HG02678 (cell line): ENCODE data around the gene FZR1.

Source experiments
- ATAC-seq: cut with Tn5 transposase; IDR thresholded peaks from one replicate; pipeline ENCODE4 v1.9.1; 2021; ENCODE audit warnings: mild to moderate bottlenecking, moderate library complexity; ENCODE audit not compliant: unreplicated experiment

The FZR1 gene

DNA sequence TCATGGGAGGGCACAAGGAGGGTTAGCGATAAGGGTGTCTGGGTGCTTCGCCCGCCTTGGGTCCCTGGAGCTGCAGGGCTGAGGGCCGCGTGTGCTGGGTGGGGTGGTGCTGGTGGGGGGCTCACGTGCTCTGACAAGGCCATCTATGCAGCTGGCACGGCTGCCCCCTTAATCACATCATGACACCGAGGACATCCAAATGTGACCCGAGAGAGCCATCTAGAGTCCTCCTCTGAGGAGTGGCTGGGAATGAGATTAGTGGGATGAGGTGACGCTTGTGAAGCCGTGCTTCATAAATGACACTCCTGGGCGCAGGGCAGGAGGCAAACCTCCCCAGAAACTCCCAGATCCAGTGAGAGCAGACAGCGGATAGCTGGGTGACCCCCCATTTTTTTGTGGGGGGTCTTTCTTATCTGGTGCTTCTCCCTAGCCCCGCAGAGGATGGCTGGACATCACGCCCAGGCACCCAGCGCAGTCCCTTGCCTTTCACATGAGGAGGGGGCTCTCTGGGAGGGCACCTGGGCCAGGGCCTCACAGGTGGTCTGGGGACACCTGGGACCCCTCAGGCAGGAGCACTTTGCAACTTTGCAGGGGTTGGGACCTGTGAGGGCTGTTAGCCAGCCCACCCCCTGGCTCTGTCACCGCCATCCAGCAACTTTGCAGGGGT, 6.6 kb downstream of the FZR1 start:
- no peak for ATAC-seq

DNA sequence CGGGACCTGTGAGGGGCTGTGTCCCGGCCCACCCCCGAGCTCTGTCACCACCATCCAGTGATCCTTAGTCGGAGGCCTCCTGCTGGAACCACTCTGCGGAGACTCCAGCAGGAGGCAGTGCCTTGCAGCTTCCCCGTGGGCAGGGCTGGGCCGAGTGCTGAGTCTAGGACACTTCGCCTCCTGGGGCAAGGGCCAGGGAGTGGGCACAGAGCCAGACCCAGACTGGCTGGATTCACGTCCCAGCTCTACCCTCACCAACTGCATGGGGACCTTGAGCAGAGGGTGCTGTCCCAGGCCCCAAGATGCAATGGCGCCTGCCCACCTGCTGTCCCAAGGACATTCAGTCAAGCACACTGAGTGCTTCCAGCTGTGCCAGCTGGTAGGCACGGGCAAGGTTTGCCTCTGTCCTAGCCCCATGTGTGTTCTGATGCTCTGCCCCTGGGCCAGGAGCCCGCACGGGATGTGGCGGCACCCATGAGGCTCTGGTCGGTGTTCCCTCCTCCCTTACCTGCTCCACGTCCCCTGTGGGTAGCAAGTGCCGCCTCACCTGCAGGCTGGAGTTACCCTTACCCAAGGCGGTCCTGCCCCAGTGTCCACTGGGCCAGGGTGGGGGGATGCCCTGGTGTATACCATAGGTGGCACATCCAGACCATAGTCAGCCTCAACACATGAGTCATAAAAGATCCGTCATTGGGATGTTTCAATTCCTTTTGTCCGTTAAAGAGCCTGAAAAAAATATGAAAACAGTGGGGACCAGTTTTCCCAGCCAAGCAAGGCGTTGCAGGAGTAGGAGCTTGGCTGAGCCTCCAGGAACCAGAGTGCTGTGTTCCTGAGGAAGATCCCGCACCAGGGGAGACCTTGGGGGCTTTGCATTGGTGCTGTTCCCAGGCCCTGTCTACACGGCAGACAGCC, 7.4 kb downstream of the FZR1 start:
- no peak for ATAC-seq

DNA sequence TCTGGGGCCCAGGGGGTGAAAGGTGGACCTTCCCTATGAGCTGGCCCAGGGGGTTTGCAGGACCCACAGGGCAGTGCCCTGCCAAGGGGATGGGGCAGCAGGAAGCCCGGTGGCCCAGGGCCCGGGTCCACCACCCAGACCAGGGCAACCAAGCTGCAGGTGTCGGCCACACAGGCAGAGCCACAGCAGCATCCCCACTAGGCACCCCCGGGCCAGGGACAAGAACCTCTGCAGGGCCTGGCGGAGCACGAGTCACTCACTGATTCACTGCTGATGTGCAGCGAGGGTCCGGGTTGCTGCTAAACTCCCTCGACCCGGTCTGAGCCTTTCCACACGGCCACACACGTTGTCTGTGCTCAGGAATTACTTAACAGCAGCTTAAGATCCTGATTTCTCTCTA, 8.8 kb downstream of the FZR1 start:
- no peak for ATAC-seq

GRCh38 chr19:3515891-3516422, 9.8 kb downstream of the FZR1 start:
- no peak for ATAC-seq

DNA sequence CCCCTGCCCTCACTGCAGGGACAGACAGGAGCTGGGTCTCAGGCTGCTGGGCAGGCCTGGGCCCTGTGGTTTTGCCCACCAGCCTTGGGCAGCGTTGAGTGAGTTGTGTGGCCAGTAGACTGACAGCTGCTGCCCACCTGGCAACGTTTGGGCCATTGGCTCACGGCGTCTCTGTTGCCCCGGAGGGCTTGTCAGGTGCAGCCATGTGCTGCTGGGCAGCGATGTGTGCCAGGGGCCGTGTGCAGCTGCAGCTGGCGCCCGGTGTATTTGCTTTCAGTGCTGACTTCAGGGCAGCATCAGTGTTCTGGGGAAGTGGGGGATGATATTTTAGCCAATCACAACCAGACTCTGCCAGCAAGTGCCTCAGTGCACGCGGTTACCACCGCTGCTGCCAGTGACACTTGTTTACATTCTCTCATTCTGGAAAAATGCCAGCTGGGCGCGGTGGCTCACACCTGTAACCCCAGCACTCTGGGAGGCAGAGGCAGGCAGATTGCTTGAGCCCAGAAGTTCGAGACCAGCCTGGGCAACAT, 10.6 kb downstream of the FZR1 start:
- ATAC-seq = no peak

DNA sequence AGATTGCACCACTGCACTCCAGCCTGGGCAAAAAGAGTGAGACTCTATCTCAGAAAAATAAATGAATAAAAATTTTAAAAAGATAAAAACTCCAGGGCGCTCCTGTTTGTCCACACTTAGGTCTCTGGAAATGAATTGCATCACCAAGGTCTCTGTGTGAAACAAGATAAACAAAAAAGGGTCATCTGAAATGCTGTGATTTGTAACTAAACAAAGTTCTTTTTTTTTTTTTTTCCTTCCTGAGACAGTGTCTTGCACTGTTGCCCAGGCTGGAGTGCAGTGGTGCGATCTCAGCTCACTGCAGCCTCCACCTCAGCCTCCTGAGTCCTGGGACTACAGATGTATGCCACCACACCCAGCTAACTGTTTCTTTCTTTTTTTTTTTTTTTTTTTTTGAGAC, 11.5 kb downstream of the FZR1 start:
- no peak for ATAC-seq

- ATAC-seq = no peak
Observed at GRCh38 chr19:3518255-3518654, 12.1 kb downstream of the FZR1 start.

- ATAC-seq = no peak
Observed at GRCh38 chr19:3518659-3519058, 12.5 kb downstream of the FZR1 start.

GRCh38 chr19:3519126-3519525, 13.0 kb downstream of the FZR1 start:
- no peak for ATAC-seq

DNA sequence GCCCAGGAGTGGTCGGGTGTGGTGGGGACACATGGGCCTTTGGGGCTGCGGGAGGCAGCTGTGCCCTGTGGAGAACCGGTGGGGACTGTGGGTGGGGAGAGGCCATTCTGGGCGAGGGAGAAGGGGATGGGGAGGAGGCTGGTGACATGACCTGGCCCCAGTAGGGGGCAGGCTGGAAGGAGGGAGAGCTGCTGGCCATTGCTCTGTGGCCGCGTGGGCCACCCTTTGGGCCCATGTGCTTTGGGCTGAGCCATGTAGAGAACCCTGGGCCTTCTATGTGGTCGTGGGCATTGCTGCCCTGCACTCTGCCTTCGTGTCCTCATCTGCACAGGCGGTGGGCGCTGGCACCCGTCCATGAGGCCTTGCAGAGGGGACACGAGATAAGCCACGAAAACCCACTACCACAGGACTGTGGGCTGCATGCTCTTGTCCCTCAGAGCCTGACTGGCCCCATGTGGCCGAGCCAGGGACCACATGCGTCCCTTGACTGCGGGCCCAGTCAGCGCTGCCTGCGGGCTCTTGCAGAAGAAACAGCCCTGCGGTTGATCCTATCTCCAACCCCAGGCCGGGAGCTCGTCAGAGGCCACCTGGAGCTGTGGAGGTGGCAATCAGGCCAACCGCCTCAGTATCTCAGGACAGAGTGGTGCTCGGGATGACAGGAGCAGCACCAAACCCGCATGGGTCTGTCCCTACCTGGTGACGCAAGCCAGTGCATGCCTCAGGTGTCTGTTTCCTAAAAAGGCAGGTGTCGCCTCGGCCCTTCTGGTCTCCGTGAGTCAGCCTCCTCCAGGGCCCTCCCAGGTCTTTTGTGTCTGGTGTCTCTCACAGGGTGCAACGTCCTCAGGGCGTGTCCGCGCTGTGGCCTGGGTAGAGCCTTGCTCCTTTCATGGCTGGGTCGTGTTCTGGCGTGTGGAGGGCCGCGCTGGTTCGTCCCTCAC, 14.3 kb downstream of the FZR1 start:
- no peak for ATAC-seq

DNA sequence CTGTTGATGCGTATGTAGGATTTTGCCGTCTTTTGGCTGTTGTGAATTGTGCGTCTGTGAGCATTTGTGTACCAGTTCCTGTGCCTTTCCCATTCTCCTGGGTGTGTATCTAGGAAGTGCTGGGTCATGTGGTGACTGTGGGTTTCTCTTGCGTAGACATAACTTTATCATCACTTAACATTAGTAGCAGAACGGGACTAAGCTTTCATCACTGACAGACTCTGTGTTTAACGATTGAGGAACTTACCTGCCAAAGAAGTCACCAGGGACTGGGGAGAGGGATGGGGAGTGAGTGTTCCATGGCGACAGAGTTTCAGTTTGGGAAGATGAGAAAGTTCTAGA, 15.0 kb downstream of the FZR1 start:
- no peak for ATAC-seq

GRCh38 chr19:3522421-3523360, 16.6 kb downstream of the FZR1 start:
- no peak for ATAC-seq

DNA sequence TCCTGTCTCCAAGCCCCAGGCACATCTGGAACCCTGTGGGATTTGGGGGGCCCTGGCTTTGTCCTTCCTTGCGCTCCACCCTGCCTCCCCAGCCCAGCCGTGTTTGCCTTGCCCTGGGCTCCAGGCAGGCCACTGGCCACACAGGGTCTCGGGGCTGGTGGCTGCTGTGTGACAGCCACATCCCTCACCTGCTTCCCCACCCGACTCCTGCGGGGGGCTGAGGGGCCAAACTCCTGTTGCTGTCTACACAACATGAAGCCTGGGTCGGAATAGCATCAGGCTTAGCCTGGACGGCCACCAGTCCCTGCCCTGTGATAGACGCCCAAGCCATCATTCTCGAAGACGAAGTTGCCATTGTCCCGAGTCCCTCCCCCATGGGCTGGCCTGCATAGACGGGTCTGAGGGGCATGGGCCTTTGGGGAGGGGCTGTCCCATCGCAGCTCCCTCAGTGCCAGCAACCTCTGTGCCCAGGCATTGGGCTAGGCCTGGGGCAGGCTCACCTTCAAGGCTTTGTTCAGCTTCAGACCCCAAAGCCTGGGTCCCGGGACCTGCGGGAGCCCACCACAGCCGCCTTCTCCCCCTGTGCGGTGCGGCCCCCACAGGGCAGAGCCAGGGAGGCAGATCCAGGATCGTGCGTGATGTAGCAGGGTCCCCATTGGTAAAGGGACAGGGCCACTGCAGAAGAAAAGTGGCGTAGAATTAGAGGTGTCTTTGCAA, 17.4 kb downstream of the FZR1 start:
- ATAC-seq = no peak

DNA sequence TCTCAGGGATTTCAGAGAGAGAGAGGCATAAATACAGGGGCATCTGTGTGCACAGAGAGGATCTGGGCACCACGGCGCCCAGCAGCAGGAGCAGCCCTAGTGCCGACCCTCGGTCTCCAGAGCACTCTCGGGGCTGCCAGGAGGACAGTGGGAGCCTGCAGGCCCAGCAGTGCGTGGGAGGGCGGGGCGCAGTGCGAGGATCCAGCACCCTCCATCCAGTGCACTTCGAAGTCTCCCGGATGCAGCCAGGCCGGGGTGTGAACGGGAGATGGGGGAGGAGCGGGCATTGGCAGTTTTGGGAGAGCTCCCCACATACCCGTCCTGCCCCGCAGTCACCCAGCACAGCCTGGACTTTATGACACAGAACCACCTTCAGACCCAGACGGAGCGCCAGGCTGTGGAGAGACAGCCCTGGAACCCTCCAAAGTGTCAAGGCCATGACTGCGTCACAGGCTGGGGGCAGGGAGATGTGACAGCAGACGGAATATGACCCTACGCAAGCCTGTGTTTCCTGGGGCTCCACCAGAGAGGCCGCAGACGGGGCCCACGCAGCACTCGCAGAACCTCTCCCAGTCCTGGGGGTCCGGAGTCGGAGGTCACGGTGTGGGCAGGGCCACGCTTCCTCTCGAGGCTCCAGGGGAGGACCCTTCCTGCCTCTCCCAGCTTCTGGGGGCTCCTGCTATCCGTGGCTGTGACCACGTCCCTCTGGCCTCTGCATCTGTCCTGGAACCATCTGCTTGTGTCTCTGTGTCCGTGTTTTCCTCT, 18.1 kb downstream of the FZR1 start:
- no peak for ATAC-seq

- no peak for ATAC-seq
Observed at GRCh38 chr19:3524904-3525451, 18.9 kb downstream of the FZR1 start.

DNA sequence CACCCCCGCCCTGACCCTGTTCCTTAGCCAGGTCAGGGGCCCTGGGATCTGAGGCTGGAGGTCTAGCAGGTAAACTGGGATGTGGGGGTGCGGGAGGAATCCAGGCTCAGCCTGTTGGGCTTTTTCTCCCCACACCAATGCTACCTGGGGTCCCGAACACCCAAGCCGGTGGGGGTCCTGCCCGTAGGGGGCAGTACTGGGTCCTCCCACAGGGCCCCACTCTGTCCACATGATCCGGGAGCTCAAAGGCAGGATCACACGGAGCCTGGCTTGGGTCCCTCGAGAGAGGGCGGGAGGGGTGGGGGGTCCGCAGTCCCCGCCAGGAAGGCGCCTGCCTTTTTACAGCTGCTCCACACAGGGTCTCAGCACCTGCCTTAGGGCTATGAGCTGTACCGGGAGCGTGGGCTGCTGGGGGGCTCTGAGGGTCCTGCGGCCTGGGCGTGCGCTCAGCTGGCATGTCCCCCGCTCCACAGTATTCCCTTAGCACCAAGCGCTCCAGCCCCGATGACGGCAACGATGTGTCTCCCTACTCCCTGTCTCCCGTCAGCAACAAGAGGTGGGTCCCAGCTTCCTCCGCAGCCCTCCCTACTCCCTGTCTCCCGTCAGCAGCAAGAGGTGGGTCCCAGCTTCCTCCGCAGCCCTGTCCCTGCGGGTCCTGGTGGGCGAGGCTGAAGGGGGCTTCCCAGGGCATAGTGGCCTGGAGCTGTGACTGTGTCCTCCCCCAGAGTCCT, 20.6 kb downstream of the FZR1 start:
- no peak for ATAC-seq

GRCh38 chr19:3527238-3527910, 21.3 kb downstream of the FZR1 start:
- ATAC-seq = no peak
